PC-3 (cell line): ENCODE results near the gene TEC. TPM values are rescaled to one million over a fixed set of nuclear protein-coding genes. Genes with fewer than 3 reads are reported as not detected.

Experiments
- ATAC-seq: fragments of 200-7000 bp; cut with Tn5 transposase; 2 replicates; pipeline ENCODE4 v1.9.1; 2020; ENCODE audit warnings: mild to moderate bottlenecking, moderate library complexity
- BruUV-seq: library from RNA; stranded (reverse); fragments of 400-500 nt; replicated peaks from 2 replicates; lab custom pipeline; 2021; lab: Mats Ljungman, UMichigan
- CTCF ChIA-PET: fragments of 300-600 bp; sonication (Branson Sonifier 250); formaldehyde crosslinking; loops from one replicate; lab custom pipeline; 2022; ENCODE audit warnings: antibody characterized with exemption; lab: Charles Lee
- POLR2A ChIA-PET: fragments of 300-600 bp; sonication (Branson Sonifier 250); formaldehyde crosslinking; loops from one replicate; lab custom pipeline; 2022; ENCODE audit warnings: antibody characterized with exemption; ENCODE audit not compliant: unreplicated experiment; lab: Charles Lee
- DNase-seq: peaks from one replicate; pipeline ENCODE4 v3.0.0-alpha.2; 2015
- H2AFZ ChIP-seq: fragments of 300-600 bp; sonication (generic); 2 replicates; pipeline ENCODE4 v1.6.0; 2016; ENCODE audit warnings: antibody characterized with exemption, low read length
- H3F3A ChIP-seq: fragments of 300-600 bp; sonication (generic); one replicate; pipeline ENCODE4 v1.6.0; 2017; ENCODE audit warnings: antibody characterized with exemption, low read length, control low read depth, mild to moderate bottlenecking; ENCODE audit not compliant: unreplicated experiment
- H3K27ac ChIP-seq: fragments of 300-600 bp; sonication (generic); 2 replicates; pipeline ENCODE4 v1.5.1; 2016; ENCODE audit warnings: mild to moderate bottlenecking, low read length
- H3K27me3 ChIP-seq: fragments of 300-600 bp; sonication (generic); 2 replicates; pipeline ENCODE4 v1.6.1; 2016; ENCODE audit warnings: low read length, mixed read lengths
- H3K36me3 ChIP-seq: fragments of 300-600 bp; sonication (generic); 2 replicates; pipeline ENCODE4 v1.6.1; 2016; ENCODE audit warnings: low read depth, mixed run types, low read length, mixed read lengths
- H3K4me1 ChIP-seq: fragments of 300-600 bp; sonication (generic); 2 replicates; pipeline ENCODE4 v1.5.1; 2016; ENCODE audit warnings: low read length; ENCODE audit not compliant: insufficient read depth
- H3K4me2 ChIP-seq: fragments of 300-600 bp; sonication (generic); 2 replicates; pipeline ENCODE4 v1.6.0; 2016; ENCODE audit warnings: low read length
- H3K4me3 ChIP-seq: fragments of 300-600 bp; sonication (generic); 2 replicates; pipeline ENCODE4 v1.5.1; 2016; ENCODE audit warnings: mild to moderate bottlenecking, low read length, mixed read lengths
- H3K79me2 ChIP-seq: fragments of 300-600 bp; sonication (generic); 2 replicates; pipeline ENCODE4 v1.6.1; 2017; ENCODE audit warnings: low read length, mixed read lengths
- H3K9ac ChIP-seq: fragments of 300-600 bp; sonication (generic); 2 replicates; pipeline ENCODE4 v1.6.0; 2016; ENCODE audit warnings: mild to moderate bottlenecking, low read length
- H3K9me2 ChIP-seq: fragments of 300-600 bp; sonication (generic); replicated peaks from 2 replicates; pipeline ENCODE4 v1.6.1; 2016; ENCODE audit warnings: mixed run types, low read length, mixed read lengths
- H3K9me3 ChIP-seq: fragments of 300-600 bp; sonication (generic); 2 replicates; pipeline ENCODE4 v1.6.1; 2016; ENCODE audit warnings: low read length, mixed read lengths
- H4K20me1 ChIP-seq: fragments of 300-600 bp; sonication (generic); 2 replicates; pipeline ENCODE4 v1.6.1; 2016; ENCODE audit warnings: low read length, mixed read lengths
- EZH2 ChIP-seq: fragments of 300-600 bp; sonication (generic); IDR thresholded peaks from one replicate; pipeline ENCODE4 v1.6.1; 2017; ENCODE audit warnings: antibody characterized with exemption, mild to moderate bottlenecking, low read length; ENCODE audit not compliant: unreplicated experiment
- EZH2phosphoT487 ChIP-seq: fragments of 300-600 bp; sonication (generic); IDR thresholded peaks from 2 replicates; pipeline ENCODE4 v1.6.1; 2018; ENCODE audit warnings: mild to moderate bottlenecking, antibody characterized with exemption, low read length, borderline replicate concordance
- intact Hi-C: fragments of 100-400 bp; cut with micrococcal nuclease; formaldehyde crosslinking; loops from 2 replicates; pipeline ENCODE4 v1.9.0; 2023
- total RNA-seq: library from RNA; depleted of rRNA; stranded (reverse); fragments of >200 nt; gene quantifications from 2 replicates; pipeline ENCODE4 v1.2.3, GENCODE V29; 2014
- TF ChIP-seq, protein P1 (sequence below): fragments of 300-600 bp; sonication (generic); conservative IDR thresholded peaks from 2 replicates; pipeline ENCODE4 v1.5.1; 2017; ENCODE audit warnings: antibody characterized with exemption, low read depth, mild to moderate bottlenecking, low read length

The TEC gene
- total RNA-seq, 1 experiment from 2014 or later: 10.4 TPM

DNA sequence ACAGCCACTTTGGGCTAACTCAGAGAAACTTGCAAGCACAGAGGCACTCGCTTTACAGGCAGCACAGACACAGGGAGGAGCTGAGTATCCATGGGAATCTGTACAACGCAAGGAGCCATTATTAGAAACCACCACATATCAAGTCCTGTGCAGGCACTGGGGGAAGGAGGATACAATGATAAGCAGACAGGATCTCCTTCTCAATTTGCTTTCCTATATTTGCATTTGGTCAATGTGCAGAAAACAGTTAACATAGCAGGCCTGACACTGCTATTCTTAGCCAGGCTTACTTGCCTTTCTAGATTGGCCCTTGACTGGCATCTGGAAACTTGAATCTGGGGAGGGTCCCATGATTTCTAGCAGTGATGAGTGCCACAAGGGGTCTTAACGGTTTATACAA is 65.8 kb downstream of the TEC start:
- no TSS peak for BruUV-seq
- Histone ChIP-seq H3K36me3 (no peaks in the 10 kb centered on the region), H3K9me3 (no peaks in the 10 kb centered on the region), H4K20me1 (no peaks in the 10 kb centered on the region), H3F3A (no peaks in the 10 kb centered on the region), H2AFZ (no peak overlapping the region), H3K79me2 (no peaks in the 10 kb centered on the region), H3K4me2 (no peak overlapping the region), H3K27me3 (no peaks in the 10 kb centered on the region), H3K27ac (no peak overlapping the region), H3K4me1 (no peaks in the 10 kb centered on the region), H3K9ac (no peak overlapping the region), H3K4me3 (no peak overlapping the region), H3K9me2 (no peaks in the 10 kb centered on the region)
- ATAC-seq: no peak
- DNase-seq: no peak
- intact Hi-C loops: no loop called here
- ChIA-PET POLR2A (no interaction called here), CTCF (no interaction called here)
- TF ChIP-seq, protein P1, sequence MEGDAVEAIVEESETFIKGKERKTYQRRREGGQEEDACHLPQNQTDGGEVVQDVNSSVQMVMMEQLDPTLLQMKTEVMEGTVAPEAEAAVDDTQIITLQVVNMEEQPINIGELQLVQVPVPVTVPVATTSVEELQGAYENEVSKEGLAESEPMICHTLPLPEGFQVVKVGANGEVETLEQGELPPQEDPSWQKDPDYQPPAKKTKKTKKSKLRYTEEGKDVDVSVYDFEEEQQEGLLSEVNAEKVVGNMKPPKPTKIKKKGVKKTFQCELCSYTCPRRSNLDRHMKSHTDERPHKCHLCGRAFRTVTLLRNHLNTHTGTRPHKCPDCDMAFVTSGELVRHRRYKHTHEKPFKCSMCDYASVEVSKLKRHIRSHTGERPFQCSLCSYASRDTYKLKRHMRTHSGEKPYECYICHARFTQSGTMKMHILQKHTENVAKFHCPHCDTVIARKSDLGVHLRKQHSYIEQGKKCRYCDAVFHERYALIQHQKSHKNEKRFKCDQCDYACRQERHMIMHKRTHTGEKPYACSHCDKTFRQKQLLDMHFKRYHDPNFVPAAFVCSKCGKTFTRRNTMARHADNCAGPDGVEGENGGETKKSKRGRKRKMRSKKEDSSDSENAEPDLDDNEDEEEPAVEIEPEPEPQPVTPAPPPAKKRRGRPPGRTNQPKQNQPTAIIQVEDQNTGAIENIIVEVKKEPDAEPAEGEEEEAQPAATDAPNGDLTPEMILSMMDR: no peak
- TF ChIP-seq EZH2phosphoT487: no peak
- TF ChIP-seq EZH2: no peak

DNA sequence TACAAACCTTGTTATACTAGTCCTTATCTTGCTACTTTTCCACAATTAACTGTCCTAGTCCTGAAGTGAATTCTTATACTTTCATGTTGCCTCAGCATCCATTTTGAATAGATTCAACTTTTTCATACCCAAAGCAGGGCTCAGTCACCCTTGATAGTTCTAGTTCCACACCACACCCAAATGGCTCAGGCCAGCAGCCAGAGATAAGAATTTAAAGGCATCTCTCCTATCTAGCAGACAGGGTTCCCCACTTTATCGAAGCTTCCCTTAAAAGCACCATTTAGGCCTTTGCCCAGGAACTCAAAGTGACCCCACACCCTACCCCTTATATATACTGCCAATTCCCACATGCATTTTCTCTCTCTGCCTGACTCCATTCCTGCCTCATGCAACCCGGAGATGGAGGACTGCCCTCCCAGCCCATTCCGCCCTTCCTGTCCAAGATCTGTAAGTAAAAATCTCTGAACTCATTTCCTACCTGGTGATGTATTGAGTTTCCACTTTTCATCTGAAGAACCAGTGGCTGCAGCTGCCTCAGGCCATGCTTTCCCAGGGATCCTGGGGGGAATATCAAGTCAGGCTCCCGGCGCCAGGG is 71.9 kb downstream of the TEC start:
- Histone ChIP-seq H3K36me3 (no peaks in the 10 kb centered on the region), H4K20me1 (no peaks in the 10 kb centered on the region), H3K9me3 (no peaks in the 10 kb centered on the region), H2AFZ (no peak overlapping the region), H3F3A (no peaks in the 10 kb centered on the region), H3K27me3 (no peaks in the 10 kb centered on the region), H3K4me1 (no peaks in the 10 kb centered on the region), H3K79me2 (no peaks in the 10 kb centered on the region), H3K9ac (no peak overlapping the region), H3K9me2 (no peaks in the 10 kb centered on the region), H3K27ac (no peak overlapping the region), H3K4me2 (no peak overlapping the region), H3K4me3 (no peak overlapping the region)
- intact Hi-C loops: no loop called here
- no peak for ATAC-seq
- no peak for TF ChIP-seq EZH2
- TF ChIP-seq EZH2phosphoT487: no peak
- TF ChIP-seq, protein P1: no peak
- no peak for DNase-seq
- ChIA-PET CTCF (no interaction called here), POLR2A (no interaction called here)
- BruUV-seq: no TSS peak

DNA sequence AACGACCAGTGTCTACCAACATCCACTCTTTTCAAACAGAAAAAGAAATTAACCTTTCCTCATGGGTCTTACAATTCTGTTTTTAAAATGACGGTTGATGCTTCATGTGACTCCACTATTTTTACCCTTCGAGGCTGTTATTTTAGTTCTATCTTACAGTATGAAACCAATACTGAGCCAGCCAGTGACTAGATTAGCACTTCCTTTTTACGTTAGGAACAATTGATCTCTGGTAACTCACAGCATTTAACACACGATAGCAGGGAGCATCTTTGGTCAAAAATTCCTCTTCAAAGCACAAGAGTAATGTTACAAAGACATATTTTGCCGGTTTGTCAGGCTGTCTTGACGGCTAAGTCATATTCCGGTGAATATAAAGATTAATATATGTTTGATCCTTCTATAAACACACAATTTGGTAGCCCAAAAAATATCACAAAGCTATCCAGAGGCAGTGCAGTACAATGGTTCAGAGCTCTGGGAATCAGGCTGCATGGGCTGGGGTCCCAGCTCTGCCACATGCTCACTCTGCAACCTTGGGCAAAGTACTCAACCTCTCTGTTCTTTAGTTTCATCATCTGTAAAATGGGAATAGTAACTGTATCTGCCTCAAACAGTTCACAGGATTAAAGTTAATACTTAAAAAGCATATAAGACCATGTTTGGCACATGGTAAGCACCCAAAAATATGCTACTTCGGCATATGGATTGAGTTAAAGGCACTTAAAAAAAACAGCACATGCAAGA is 72.7 kb downstream of the TEC start:
- ChIA-PET POLR2A (no interaction called here), CTCF (no interaction called here)
- Histone ChIP-seq H3K4me3 (no peak overlapping the region), H3F3A (no peaks in the 10 kb centered on the region), H4K20me1 (no peaks in the 10 kb centered on the region), H3K9me2 (no peaks in the 10 kb centered on the region), H3K4me1 (no peaks in the 10 kb centered on the region), H3K36me3 (no peaks in the 10 kb centered on the region), H3K9me3 (no peaks in the 10 kb centered on the region), H3K4me2 (no peak overlapping the region), H3K27me3 (no peaks in the 10 kb centered on the region), H3K9ac (no peak overlapping the region), H3K27ac (no peak overlapping the region), H3K79me2 (no peaks in the 10 kb centered on the region), H2AFZ (no peak overlapping the region)
- TF ChIP-seq, protein P1: no peak
- no peak for TF ChIP-seq EZH2phosphoT487
- TF ChIP-seq EZH2: no peak
- DNase-seq: no peak
- no TSS peak for BruUV-seq
- intact Hi-C loops: no loop called here
- ATAC-seq: no peak
